Upper lobe of right lung (tissue), 1 donor: Measurements from ENCODE around the gene VPS41. TPM values are rescaled to one million over a fixed set of nuclear protein-coding genes. Genes with fewer than 3 reads are reported as not detected.

ENCODE experiments used
- ATAC-seq: fragments of 200-7000 bp; cut with Tn5 transposase; one replicate; pipeline ENCODE4 v1.9.1; 2020; ENCODE audit warnings: mild to moderate bottlenecking, moderate library complexity
- DNase-seq: peaks from one replicate; pipeline ENCODE4 v3.0.0-alpha.2; 2020
- H3K27ac ChIP-seq: fragments of 200-600 bp; one replicate; pipeline ENCODE4 v1.8.0; 2022
- H3K27me3 ChIP-seq: fragments of 200-600 bp; one replicate; pipeline ENCODE4 v1.8.0; 2022; ENCODE audit warnings: mild to moderate bottlenecking
- H3K36me3 ChIP-seq: fragments of 200-600 bp; one replicate; pipeline ENCODE4 v1.8.0; 2022
- H3K4me1 ChIP-seq: fragments of 200-600 bp; one replicate; pipeline ENCODE4 v1.8.0; 2022
- H3K4me3 ChIP-seq: fragments of 200-600 bp; one replicate; pipeline ENCODE4 v1.8.0; 2022; ENCODE audit warnings: mild to moderate bottlenecking
- H3K9me3 ChIP-seq: fragments of 200-600 bp; one replicate; pipeline ENCODE4 v1.8.0; 2022
- intact Hi-C: fragments of 100-400 bp; cut with DNase I; formaldehyde crosslinking; loops from one replicate; pipeline ENCODE4 v1.11.0; 2022
- total RNA-seq: library from RNA; stranded (reverse); fragmentation: NEBNext Ultra II Directional; extraction: Animal tissue kit (Norgen Biotek cat#: 25700); gene quantifications from one replicate; pipeline ENCODE4 v1.2.1, GENCODE V29; 2021
- TF ChIP-seq, protein P1 (sequence below): fragments of 200-600 bp; IDR thresholded peaks from one replicate; pipeline ENCODE4 v1.8.0; 2022; ENCODE audit warnings: antibody characterized with exemption
- donor health status: DM: no; HTN: yes; CAD: no; lungs with severe emphysema.

The VPS41 gene
- total RNA-seq, 1 donor from 2014 or later: 95.8 TPM

DNA sequence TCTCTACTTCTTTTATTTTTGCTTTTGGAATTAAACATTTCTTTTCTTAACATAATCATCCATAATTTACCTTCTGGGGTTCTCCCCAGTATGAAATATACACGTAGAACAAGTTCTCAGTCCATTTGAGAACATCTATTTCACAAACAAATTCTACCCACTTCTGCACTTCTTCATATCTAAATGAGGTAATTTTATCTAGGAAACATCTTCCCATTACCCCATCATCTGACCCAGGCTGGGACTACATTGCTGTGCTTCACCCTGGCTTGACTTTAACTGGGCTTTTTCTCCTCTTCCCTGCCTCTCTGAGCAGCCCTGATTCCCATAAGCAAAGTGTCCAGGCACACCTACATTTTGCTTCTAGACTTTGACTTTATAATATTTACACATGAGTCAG, 234.5 kb downstream of the VPS41 start:
- peak; percentile 37 for ATAC-seq

DNA sequence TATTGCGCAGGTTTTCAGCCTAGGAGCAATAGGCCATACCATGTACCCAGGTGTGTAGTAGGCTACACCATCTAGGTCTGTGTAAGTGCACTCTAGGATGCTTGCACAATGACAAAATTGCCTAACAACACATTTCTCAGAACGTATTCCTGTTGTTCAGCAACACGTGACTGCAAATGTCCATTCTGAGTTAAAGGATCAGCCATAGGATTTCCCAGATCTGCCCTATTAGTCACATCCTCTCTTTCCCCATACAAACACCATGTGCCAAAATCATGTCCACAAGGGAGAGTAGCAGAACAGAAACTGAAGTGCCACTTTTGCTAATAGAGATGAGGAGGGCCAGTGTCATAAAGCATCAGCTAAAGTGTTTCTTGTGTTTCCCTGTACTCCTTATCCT, 235.2 kb downstream of the VPS41 start:
- peak; percentile 82 for ATAC-seq
- H3K36me3 ChIP-seq: no peaks in the 10 kb centered on the region
- no peaks in the 10 kb centered on the region for H3K27me3 ChIP-seq
- TF ChIP-seq, protein P1, sequence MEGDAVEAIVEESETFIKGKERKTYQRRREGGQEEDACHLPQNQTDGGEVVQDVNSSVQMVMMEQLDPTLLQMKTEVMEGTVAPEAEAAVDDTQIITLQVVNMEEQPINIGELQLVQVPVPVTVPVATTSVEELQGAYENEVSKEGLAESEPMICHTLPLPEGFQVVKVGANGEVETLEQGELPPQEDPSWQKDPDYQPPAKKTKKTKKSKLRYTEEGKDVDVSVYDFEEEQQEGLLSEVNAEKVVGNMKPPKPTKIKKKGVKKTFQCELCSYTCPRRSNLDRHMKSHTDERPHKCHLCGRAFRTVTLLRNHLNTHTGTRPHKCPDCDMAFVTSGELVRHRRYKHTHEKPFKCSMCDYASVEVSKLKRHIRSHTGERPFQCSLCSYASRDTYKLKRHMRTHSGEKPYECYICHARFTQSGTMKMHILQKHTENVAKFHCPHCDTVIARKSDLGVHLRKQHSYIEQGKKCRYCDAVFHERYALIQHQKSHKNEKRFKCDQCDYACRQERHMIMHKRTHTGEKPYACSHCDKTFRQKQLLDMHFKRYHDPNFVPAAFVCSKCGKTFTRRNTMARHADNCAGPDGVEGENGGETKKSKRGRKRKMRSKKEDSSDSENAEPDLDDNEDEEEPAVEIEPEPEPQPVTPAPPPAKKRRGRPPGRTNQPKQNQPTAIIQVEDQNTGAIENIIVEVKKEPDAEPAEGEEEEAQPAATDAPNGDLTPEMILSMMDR: no peak
- no peaks in the 10 kb centered on the region for H3K9me3 ChIP-seq
- H3K4me3 ChIP-seq: no peak overlapping the region
- intact Hi-C loops: no loop called here
- no peak overlapping the region for H3K27ac ChIP-seq
- no peaks in the 10 kb centered on the region for H3K4me1 ChIP-seq
- DNase-seq: no peak

More for the DNA sequence above, 234.5 kb downstream of the VPS41 start:
- Histone ChIP-seq H3K4me1 (no peaks in the 10 kb centered on the region), H3K27me3 (no peaks in the 10 kb centered on the region), H3K27ac (no peak overlapping the region), H3K4me3 (no peak overlapping the region), H3K9me3 (no peaks in the 10 kb centered on the region), H3K36me3 (no peaks in the 10 kb centered on the region)
- TF ChIP-seq, protein P1: no peak
- intact Hi-C loops: no loop called here
- no peak for DNase-seq

Other genes starting within 250 kb of the VPS41 start
- gene POU6F2, start 68.7 kb upstream of the VPS41 start, total RNA-seq: 0.78 TPM